Forelimb muscle (tissue), 1 donor: ENCODE data around the gene RELB. TPM values are rescaled to one million over a fixed set of nuclear protein-coding genes. Genes with fewer than 3 reads are reported as not detected.
A peak's percentile ranks its signal among the peaks of the same experiment; 100 is the strongest.
"Not testable (repeated sequence)": the region's sequence is repeated elsewhere in the genome, so short reads cannot be mapped to it uniquely, and the experiment has no call there.

Experiments used
- DNase-seq: peaks from one replicate; pipeline ENCODE4 v3.0.0-alpha.2; 2013; ENCODE audit warnings: low read depth
- polyA plus RNA-seq: library from polyadenylated mRNA; unstranded; fragments of 120-200 nt; gene quantifications from one replicate; pipeline ENCODE4 v1.2.1, GENCODE V29; 2013; ENCODE audit not compliant: insufficient read length

Gene RELB, protein sequence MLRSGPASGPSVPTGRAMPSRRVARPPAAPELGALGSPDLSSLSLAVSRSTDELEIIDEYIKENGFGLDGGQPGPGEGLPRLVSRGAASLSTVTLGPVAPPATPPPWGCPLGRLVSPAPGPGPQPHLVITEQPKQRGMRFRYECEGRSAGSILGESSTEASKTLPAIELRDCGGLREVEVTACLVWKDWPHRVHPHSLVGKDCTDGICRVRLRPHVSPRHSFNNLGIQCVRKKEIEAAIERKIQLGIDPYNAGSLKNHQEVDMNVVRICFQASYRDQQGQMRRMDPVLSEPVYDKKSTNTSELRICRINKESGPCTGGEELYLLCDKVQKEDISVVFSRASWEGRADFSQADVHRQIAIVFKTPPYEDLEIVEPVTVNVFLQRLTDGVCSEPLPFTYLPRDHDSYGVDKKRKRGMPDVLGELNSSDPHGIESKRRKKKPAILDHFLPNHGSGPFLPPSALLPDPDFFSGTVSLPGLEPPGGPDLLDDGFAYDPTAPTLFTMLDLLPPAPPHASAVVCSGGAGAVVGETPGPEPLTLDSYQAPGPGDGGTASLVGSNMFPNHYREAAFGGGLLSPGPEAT
- polyA plus RNA-seq, result 4.8 TPM

DNA sequence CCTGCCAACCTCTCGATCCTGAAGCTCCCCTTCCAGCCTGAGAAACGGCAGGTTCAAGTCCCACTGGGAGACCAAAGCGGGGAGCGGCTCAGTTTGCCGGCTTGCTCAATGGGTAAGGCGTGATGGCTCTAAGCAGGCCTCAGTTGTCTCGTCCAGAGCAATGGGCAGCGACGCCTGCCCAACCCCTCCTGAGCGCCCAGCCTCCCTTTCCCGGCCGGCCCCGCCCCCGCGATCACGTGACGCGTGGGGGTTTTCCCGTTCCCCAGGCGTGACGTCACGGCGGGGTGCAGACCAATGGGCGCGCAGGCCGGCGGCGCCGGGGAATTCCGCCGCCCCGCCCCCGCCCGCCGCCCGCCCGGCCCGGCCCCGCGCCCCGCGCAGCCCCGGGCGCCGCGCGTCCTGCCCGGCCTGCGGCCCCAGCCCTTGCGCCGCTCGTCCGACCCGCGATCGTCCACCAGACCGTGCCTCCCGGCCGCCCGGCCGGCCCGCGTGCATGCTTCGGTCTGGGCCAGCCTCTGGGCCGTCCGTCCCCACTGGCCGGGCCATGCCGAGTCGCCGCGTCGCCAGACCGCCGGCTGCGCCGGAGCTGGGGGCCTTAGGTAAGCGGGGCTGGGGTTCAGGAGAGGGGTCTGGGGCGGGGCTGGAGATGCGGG lies at the start of gene RELB:
TSS of gene RELB (plus strand) at position 378 of the 653 bp plus-strand sequence. CDS start at position 494, 116 bp downstream.
- peak; percentile 40 for DNase-seq

DNA sequence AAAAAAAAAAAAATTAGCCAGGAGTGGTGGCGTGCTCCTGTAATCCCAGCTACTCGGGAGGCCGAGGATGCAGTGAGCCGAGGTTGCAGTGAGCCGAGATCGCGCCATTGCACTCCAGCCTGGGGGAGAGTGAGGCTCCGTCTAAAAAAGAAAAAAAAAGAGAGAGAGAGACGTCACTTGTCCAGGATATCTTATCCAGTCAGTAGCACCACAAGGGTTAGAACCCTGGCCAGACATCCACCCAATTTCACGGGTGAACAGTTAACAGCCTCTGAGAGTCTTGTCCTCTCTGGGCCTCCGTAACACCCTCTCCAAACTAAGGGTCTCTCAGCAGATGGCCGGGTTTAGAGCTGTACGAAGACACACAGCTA lies 47.0 kb upstream of the RELB start:
- no peak for DNase-seq

DNA sequence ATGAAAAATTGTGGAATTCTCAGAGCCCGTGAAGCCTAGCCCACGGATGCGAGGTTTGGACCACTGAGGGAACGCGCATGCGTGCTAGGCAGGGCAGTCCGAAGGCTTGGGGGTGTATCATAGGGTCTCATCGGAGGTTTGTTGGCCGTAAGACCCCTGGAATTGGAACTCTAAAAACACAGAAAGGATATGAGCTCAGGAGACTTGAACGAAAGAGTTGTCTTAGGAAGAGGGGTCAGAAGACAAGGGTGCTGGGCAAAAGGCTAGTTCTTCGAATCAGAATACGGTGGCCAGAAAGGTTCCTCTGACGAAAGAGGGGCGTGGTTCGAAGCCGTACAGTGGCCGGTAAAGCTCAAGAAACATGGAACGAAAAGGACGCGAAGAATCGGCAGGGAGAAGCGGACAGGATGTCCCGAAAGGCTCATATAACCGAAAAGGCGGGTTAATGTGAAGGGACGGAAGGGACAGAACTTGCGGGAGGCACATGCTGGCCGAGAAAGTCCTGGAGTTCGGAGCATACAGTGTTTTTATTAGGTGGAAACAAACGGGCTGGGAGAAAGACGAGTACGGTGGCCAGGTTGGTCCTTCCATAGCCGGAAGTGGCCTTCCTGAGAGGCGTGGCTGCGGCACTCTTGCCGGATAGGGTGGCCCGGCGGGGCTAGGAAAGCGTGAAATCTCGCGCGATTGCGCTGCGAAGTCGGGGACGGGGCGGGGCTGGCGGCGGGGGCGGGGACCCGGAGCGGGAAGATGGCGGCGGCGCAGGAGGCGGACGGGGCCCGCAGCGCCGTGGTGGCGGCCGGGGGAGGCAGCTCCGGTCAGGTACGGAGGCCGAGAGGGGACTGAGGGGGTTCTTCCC lies 46.4 kb upstream of the RELB start, which contains the start of gene CLPTM1:
TSS of gene CLPTM1 (plus strand) at position 732 of the 856 bp plus-strand sequence. CDS start at position 748, 16 bp downstream.
- peak; percentile 94 for DNase-seq

DNA sequence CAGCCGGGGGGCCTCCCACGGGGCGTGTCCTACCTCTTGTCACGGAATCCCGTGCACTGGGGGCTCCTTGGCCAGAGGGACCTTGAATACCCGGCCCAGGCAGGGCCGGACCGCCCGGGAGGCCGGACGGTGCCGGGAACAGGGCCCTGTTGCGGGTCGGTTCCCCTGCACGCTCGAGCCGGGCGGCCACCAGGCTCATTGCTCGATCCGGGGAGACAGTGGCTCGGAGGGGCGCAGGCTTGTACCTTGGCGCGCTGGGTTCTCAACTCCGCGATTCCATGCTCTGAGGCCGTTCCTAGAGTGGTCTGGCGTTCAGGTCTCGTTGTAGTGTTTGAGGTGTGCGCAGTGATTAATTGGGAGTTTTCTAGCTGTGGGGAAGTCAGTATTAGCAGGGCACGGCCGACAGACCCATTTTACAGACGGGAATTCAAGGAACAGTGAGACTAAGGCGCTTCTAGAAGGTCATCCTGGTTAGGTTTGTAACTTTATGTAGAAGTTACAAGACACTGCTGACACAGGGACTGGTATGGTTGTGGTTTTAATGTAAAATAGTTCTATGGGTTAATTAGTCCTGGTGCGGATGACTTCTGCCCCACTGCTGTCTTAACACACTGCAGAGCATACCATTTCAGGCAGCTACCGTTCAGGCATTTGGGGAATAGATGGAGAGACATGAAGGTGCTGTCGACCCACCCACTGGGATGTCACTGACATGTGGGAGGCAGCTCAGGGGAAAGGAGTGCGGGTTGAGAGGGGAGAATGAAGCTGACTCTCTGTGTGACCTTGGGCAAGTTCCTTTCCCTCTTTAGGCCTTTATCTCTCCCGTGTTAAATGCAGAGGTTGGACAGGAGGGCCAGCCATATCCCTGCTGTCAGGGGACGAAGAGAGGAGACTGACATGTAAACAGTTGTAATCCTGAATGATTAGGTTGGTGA lies 45.5 kb upstream of the RELB start:
- DNase-seq, result no peak

DNA sequence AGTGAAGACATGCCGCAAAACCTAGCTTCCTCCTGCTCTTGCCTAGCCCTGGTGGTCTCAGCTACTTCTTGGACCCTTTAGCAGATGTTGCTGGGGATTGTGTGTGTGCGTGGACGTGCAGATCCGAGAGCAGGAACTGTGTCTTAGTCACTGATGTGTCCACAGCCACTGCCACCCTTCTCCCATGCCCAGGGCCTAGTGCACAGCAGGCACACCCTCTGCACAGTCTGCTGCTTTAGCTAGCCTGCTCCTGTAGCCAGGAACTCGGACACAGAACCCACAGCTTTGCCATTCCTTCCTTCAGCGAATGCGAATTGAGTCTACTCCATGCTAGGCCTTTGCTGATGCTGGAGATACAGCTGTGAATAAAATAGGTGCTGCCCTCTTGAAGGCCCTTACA lies 43.7 kb upstream of the RELB start:
- DNase-seq, result no peak

DNA sequence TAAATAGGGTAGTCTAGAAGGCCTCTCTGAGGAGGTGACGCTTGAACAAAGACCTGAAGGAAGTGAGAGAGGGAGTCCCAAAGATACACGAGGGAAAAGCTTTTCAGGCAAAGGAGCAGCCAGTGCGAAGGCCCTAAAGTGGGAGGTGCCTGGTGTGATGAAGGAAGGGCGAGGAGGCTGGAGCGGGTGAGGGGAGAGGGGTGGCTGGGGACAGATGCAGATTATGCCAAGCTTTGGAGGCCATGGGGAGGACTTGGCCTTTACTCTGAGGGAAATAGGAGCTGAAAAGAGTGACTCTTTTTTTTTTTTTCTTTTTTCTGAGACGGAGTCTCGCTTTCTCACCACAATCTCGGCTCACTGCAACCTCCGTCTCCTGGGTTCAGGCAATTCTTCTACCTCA lies 43.2 kb upstream of the RELB start:
- no peak for DNase-seq

DNA sequence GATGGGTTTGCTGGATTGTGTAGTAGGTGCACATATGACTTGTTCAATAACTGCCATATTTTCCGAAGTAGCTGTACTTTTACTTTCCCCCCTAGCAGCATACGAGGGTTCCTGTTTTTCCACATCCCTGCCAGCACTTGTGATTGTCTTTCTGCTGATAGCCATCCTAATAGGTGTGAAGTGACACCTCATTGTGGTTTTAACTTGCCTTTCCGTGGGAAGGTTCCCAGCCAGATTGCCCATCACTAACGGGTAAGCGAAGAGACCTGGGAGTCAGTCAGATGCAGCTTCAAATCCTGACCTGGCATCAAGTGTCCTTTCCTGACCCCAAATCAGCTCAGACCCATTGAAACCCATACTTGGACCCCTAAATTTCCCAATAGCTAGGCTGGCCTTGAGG lies 41.6 kb upstream of the RELB start:
- DNase-seq, result no peak

DNA sequence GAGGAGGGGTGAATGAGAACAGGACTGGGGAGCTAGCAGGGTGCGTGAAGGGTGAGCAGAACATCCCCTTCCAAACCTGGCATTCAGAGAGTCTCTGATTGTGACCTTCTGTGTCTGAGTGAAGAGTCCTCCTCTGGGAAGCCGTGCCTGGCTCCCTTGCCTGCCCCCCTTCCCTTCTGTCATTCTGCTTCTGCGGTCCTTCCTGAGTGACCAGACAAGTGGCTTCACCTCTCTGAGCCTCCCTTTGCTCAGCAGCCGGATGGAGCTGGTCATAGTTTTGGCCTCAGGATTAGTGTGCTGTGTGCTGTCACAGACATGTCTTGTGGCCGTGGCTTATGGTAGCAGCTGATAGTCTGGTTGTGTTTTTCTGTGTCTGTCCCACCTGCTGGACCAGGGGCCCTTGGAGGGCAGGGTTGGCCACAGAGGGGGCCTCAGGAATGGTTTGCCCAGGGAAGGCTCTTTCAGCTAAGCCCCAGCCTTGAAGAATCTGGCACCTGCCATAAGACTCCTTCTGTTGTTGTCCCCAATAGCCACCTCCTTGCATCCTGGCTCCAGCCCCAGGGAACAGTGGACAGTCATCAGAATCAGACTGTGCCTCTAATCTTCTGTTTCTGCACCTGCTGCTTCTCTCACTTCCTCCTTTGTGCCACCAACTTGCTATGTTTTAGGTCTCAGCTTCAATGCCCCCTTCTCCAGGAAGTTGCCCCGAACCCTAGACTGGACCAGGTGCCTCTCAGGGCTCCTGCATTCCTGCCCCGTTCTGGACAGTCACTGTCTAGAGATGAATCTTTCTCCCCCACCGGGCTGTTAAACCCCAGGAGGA lies 40.1 kb upstream of the RELB start:
- DNase-seq, result no peak

DNA sequence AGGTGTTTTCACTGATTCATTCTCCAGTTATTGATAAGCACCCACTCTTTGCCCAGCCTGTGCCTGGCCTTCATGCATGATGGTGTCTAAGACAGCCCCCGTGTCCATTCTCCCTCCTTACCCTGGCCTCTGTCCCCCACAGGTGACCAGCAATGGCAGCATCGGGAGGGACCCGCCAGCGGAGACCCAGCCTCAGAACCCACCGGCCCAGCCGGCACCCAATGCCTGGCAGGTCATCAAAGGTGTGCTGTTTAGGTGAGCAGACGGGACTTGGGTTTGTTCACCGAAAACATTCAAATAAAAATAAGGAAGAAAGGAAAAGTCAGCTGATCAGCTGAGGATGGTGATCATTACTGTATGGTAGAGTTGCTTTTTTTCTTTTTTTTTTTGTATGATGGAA lies 39.4 kb upstream of the RELB start:
- no peak for DNase-seq

DNA sequence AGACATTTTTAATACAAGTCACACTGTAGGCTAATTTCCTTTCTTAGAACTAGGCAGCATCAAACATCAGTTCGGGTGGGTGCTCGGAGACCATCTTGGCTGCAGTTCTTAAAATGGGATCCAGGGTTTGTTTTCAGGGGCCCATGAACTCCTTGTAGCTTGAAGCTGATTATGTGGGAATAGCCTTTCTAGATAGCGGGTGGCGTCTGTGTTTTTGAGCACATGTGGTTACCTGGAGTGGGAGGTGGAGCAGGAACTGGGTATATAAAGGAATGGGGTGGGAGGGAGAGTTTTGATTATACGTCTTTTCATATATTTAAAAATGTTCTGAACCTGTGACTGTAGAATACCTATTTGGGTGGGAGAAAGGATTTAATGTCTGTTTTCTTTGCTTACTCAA lies 33.1 kb upstream of the RELB start:
- no peak for DNase-seq

DNA sequence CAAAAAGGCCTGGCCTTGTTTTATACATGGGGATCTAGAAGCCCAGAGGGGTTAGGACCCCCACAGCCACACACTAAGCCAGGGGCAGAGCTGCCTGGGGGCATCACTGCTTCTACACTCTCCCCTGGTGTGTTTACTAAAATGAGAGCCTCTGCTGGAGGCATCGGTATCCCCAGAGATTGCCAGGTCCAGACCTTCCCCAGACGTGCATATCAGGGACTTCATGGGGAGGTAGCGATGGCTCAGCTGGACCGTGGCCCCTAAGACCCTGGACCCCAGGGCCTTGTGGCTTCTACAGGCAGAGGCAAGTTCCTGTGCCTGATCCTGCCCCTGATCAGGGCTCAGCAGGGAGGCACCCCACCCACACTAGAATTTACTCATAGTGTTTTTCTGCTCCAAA lies 32.6 kb upstream of the RELB start:
- no peak for DNase-seq

DNA sequence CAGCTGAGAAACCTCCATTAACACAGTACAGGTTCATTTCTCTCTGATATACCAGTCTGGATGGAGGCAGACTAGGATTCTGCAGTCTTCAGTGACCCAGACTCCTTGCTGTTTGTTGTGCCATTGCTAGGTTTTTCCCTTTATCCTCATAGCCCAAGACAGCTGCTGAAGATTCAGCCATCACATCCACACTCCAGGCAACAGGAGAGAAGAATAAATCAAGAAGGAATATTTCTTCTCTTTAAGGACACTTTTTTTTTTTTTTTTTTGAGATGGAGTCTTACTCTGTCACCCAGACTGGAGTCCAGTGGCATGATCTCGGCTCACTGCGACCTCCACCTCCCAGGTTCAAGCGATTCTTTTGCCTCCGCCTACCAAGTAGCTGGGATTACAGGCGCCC lies 31.8 kb upstream of the RELB start:
- DNase-seq, result no peak

DNA sequence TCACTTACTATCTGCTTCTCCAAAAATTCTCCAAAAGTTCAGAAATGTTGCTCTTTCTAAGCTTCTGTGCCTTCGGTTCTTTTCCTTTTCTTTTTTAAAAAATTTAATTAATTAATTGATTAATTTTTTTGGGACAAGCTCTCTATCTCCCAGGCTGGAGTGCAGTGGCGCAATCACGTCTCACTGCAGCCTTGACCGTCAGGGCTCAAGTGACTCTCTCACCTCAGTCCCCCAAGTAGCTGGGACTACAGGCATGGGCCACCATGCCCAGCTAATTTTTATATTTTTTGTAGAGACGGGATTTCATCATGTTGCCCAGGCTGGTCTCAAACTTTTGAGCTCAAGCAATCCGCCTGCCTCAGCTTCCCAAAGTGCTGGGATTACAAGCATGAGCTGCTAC lies 29.8 kb upstream of the RELB start:
- not testable (repeated sequence) for DNase-seq

DNA sequence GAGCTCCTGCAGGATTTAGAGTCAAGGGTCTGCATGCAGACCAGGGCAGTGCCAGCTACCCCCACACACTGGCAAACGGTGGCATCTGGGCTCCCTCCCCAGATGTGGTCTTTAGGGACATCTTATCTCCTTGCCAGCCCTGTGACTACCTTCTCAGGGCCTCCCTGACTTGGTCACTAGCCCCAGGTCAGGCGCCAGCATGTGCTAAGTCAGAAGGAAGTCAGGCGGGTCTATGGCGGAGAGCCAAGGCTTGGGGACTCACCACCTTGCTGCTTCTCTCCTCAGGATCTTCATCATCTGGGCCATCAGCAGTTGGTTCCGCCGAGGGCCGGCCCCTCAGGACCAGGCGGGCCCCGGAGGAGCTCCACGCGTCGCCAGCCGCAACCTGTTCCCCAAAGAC lies 28.5 kb upstream of the RELB start:
- DNase-seq, result no peak

DNA sequence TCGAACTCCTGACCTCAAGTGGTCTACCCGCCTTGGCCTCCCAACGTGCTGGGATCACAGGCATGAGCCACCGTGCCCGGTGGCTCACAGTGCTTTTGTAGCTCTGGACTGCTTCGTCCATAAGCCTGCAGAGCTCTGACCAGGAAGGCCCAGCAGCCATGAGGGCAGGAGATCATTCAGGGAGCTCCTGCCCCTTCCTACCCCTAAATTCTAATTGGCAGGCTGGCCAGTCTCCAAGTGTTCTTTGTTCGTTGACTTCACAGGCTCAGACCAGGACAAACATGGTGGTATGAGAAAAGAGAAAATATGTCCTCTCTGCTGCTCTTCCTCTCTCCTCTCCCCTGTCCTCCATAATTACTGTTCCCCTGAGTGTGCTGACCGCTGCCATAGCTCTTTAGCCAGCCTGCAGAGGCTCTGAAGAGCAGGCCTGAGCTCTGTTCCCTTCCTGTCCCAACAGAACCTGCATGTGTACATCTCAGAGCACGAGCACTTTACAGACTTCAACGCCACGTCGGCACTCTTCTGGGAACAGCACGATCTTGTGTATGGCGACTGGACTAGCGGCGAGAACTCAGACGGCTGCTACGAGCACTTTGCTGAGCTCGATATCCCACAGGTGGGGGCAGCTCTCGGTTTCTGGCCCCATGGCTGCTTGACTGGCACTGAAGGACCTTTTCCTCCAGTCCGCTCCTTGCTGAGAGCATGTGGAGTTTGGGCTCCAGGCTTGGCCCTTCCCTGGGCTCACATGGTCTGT lies 27.1 kb upstream of the RELB start:
- no peak for DNase-seq

DNA sequence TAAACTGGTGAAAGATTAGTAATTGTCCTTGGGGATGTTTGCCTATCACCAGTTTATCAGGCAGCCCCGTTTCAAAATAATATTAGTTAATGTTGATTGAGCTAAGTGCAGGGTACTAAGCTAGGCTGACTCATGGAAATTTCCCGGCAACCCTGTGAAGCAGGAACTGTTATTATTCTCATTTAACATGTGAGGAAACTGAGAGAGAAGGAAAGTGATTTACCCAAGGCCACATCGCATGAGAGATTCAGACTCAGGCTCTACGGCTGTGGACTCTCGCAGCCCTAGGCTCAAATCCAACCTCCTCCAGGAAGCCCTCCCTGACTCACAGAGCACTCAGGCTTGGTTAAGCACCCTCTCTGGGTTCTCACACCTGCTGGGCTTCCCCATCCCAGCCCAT lies 26.4 kb upstream of the RELB start:
- no peak for DNase-seq

DNA sequence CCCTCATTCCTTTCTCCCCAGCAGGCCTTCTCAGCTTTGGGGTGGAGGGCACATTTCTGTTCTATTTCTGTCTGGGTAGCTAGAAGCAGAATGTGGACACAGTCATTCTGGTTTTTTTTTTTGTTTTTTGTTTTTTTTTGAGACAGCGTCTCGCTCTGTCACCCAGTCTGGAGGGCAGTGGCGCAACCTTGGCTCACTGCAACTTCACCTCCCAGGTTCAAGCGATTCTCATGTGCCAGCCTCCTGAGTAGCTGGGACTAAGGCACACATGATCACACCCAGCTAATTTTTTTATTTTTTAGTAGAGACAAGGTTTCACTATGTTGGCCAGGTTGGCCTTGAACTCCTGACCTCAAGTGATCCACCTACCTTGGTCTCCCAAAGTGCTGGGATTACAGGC lies 25.8 kb upstream of the RELB start:
- DNase-seq, result no peak

DNA sequence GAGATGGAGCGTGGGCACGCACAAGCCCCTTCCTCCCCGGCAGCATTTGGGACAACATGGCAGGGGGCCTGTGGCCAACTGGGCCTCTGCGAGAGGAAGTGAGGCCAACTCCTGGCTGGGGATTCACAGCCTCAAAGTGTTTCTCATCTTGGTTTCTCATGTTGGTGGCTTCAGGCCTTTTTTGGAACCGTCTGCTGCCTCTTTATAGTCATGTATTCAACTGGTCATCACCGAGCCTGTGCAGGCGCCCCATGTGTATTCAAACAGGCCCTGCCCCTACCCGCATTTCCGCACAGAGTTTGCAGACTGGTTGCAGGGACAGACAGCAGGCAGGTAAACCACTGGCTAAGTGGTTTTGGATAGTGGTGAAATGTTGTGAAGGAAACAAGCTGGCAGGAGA lies 17.3 kb upstream of the RELB start:
- DNase-seq, result no peak

DNA sequence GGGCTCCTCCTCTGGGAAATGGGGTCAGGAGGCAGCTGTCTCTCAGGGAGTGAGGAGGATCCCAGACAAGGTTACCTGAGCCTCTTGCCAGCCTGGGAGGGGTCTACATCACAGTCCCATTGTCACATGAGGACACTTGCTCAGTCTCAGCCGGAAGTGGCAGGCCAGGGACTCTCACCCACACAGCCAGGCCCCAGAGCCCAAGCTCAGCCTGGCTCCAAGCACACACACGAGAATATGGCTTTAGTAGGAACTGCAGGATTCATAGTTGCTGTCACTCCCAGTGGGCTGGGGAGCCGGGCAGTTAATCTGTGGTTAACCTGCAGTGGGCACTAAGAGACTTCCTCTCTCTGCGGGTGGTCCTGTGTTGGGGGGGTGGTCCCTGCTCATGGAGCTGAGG lies 15.8 kb upstream of the RELB start:
- DNase-seq, result no peak
